B cell (primary cell): ENCODE measurements around the gene USP1.

ENCODE experiments used
- EZH2 ChIP-seq: IDR thresholded peaks from 2 replicates; pipeline ENCODE4 v1.6.1; 2012; ENCODE audit warnings: borderline replicate concordance, low read depth, mild to moderate bottlenecking, moderate library complexity, low read length; ENCODE audit not compliant: insufficient read depth, poor library complexity, severe bottlenecking
- TF ChIP-seq, protein P1 (sequence below): fragments of 200-600 bp; IDR thresholded peaks from one replicate; pipeline ENCODE4 v1.8.0; 2022; ENCODE audit warnings: antibody characterized with exemption, mild to moderate bottlenecking

DNA sequence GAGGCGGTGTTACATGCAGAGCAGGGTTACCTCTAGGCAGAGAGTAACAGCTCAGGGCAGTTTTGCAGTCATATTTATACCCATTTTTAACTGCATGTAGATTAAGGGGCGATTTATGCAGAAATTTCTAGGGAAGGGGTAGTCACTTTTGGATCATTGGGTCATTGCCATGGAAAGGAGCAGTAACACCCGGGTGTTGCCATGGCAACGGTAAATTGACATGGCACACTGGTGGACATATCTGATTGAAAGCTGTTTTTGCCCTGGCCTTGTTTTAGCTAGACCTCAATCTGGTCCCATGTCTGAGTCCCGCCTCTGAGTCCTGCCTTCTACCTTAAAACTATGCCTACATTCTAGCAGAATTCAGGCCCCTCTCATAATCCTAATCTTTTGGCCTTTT lies 11.8 kb upstream of the USP1 start:
- TF ChIP-seq, protein P1, sequence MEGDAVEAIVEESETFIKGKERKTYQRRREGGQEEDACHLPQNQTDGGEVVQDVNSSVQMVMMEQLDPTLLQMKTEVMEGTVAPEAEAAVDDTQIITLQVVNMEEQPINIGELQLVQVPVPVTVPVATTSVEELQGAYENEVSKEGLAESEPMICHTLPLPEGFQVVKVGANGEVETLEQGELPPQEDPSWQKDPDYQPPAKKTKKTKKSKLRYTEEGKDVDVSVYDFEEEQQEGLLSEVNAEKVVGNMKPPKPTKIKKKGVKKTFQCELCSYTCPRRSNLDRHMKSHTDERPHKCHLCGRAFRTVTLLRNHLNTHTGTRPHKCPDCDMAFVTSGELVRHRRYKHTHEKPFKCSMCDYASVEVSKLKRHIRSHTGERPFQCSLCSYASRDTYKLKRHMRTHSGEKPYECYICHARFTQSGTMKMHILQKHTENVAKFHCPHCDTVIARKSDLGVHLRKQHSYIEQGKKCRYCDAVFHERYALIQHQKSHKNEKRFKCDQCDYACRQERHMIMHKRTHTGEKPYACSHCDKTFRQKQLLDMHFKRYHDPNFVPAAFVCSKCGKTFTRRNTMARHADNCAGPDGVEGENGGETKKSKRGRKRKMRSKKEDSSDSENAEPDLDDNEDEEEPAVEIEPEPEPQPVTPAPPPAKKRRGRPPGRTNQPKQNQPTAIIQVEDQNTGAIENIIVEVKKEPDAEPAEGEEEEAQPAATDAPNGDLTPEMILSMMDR: no peak
- no peak for TF ChIP-seq EZH2
